Esophagus squamous epithelium (tissue), 4 donors: Measurements from ENCODE around the gene CCNH.

Experiments
- CTCF ChIP-seq, 6 experiments: fragments of 450-650 bp in 4 of 6; fragments of 200-600 bp in 2 of 6; sonication (generic) in 2 of 6; IDR thresholded peaks; one replicate each; pipeline ENCODE4 v1.5.1; 2016 to 2019; ENCODE audit warnings: antibody characterized with exemption in 6 of 6, mild to moderate bottlenecking in 4 of 6, moderate library complexity in 4 of 6
- POLR2A ChIP-seq, 4 donors: fragments of 450-650 bp; IDR thresholded peaks; one replicate each; pipeline ENCODE4 v1.6.1; 2017; ENCODE audit warnings: antibody characterized with exemption in 4 of 4, mild to moderate bottlenecking in 4 of 4, moderate library complexity in 3 of 4

- TF ChIP-seq CTCF (IDR thresholded peaks at IDR 0.05) = no peak
- no peak for TF ChIP-seq POLR2A (IDR thresholded peaks at IDR 0.05)
Observed at GRCh38 chr5:87388129-87388528, 24.6 kb downstream of the CCNH start.
